ENCODE measurements around the gene MGAT5.

DNA sequence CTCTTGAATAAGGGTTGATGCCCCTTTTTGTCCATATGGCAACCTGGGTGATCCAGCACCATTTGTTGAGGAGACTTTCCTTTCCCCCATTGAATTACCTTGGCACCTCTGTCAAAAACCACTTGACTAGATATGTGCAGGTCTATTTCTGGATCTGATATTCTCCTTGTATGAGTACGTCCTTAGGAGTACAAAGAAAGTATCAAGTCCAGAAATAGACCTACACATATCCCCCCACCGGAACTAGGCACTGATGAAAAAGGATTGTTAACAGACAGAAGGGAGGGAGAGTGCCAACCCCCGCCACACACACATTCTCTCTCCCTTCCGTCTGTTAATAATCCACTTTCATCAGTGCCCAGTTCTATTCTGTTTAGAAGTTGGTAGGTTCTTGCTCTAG lies 239.9 kb downstream of the MGAT5 start:
- TF ChIP-seq EP300 (IDR thresholded peaks at IDR 0.05) (no peak), POLR2A (IDR thresholded peaks at IDR 0.05) (no peak)
- TF ChIP-seq, protein P1, sequence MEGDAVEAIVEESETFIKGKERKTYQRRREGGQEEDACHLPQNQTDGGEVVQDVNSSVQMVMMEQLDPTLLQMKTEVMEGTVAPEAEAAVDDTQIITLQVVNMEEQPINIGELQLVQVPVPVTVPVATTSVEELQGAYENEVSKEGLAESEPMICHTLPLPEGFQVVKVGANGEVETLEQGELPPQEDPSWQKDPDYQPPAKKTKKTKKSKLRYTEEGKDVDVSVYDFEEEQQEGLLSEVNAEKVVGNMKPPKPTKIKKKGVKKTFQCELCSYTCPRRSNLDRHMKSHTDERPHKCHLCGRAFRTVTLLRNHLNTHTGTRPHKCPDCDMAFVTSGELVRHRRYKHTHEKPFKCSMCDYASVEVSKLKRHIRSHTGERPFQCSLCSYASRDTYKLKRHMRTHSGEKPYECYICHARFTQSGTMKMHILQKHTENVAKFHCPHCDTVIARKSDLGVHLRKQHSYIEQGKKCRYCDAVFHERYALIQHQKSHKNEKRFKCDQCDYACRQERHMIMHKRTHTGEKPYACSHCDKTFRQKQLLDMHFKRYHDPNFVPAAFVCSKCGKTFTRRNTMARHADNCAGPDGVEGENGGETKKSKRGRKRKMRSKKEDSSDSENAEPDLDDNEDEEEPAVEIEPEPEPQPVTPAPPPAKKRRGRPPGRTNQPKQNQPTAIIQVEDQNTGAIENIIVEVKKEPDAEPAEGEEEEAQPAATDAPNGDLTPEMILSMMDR (IDR thresholded peaks at IDR 0.05) = no peak
